Pancreas (tissue), 10 donors: ENCODE results near the gene PCF11. TPM values are rescaled to one million over a fixed set of nuclear protein-coding genes. Genes with fewer than 3 reads are reported as not detected.

Experiments
- ATAC-seq, 4 donors: fragments of 200-7000 bp; cut with Tn5 transposase; one replicate each; pipeline versions ENCODE4 v1.8.0 to v1.9.1; 2020; ENCODE audit warnings: mild to moderate bottlenecking in 4 of 4, moderate library complexity in 4 of 4
- DNase-seq, 6 donors: peaks; one replicate each; pipeline ENCODE4 v3.0.0-alpha.2; 2020
- FAIRE-seq: peaks from 2 replicates; lab custom pipeline; 2012; peaks lifted over from hg19 to GRCh38; lab: Jason Lieb, UNC
- H3K27ac ChIP-seq, 4 donors: fragments of 200-600 bp; sonication (generic); 1 replicate in 3 of 4; 2 replicates in 1 of 4; pipeline versions ENCODE4 v1.5.0 to v1.8.0; 2020
- H3K27me3 ChIP-seq, 4 donors: fragments of 200-600 bp; one replicate each; pipeline ENCODE4 v1.8.0; 2021
- H3K36me3 ChIP-seq, 3 donors: fragments of 200-600 bp; sonication (generic) in 1 of 3; one replicate each; pipeline versions ENCODE4 v1.5.0 to v1.8.0; 2020 to 2021
- H3K4me1 ChIP-seq, 3 donors: fragments of 200-600 bp; one replicate each; pipeline ENCODE4 v1.8.0; 2021
- H3K4me3 ChIP-seq, 4 donors: fragments of 200-600 bp; sonication (generic) in 2 of 4; one replicate each; pipeline versions ENCODE4 v1.5.0 to v1.8.0; 2020 to 2021
- H3K9me3 ChIP-seq, 4 donors: fragments of 200-600 bp; one replicate each; pipeline ENCODE4 v1.8.0; 2021
- WGBS, 2 donors: extraction: QIAGEN DNeasy Blood & Tissue Kit; methylation state at CpG; one replicate each; pipeline ENCODE4 v1.1.7; 2013; 5-methylcytosine and 5-hydroxymethylcytosine counted together
- intact Hi-C, 3 donors: fragments of 100-400 bp; cut with DNase I; formaldehyde crosslinking; loops; one replicate each; pipeline versions ENCODE4 v1.11.1 to v1.14.2; 2022
- polyA plus RNA-seq, 2 donors: library from polyadenylated mRNA; stranded (reverse); fragments of 200-250 nt; gene quantifications; one replicate each; pipeline ENCODE4 v1.2.3, GENCODE V29; 2013
- total RNA-seq, 6 donors: library from RNA; stranded (reverse); fragmentation: NEBNext Ultra II Directional in 4 of 6; extraction: Animal tissue kit (Norgen Biotek cat#: 25700) in 4 of 6; gene quantifications; one replicate each; pipeline versions ENCODE4 v1.2.1 to v1.2.4, GENCODE V29; 2021 to 2023
- TF ChIP-seq, protein P1 (sequence below), 4 donors: fragments of 200-600 bp; sonication (generic) in 3 of 4; IDR thresholded peaks; one replicate each; pipeline versions ENCODE4 v1.5.0 to v1.8.0; 2021; ENCODE audit warnings: antibody characterized with exemption in 4 of 4
- donor health status: healthy with polysubstance abuse.
- donor health status: DM: no; HTN: no; CAD: no; lungs with moderate emphysema.
- donor health status: DM: no; HTN: no; CAD: no.
- donor health status: control.
- donor health status: control.
- donor health status: Bipolar disorder and iron deficiency.
- donor health status: DM: yes; HTN: yes; CAD: no.
- donor health status: DM: no; HTN: no; CAD: no.
- donor health status: DM: no; HTN: no; CAD: no.
- donor health status: DM: yes; HTN: yes; CAD: no.

Gene PCF11, protein sequence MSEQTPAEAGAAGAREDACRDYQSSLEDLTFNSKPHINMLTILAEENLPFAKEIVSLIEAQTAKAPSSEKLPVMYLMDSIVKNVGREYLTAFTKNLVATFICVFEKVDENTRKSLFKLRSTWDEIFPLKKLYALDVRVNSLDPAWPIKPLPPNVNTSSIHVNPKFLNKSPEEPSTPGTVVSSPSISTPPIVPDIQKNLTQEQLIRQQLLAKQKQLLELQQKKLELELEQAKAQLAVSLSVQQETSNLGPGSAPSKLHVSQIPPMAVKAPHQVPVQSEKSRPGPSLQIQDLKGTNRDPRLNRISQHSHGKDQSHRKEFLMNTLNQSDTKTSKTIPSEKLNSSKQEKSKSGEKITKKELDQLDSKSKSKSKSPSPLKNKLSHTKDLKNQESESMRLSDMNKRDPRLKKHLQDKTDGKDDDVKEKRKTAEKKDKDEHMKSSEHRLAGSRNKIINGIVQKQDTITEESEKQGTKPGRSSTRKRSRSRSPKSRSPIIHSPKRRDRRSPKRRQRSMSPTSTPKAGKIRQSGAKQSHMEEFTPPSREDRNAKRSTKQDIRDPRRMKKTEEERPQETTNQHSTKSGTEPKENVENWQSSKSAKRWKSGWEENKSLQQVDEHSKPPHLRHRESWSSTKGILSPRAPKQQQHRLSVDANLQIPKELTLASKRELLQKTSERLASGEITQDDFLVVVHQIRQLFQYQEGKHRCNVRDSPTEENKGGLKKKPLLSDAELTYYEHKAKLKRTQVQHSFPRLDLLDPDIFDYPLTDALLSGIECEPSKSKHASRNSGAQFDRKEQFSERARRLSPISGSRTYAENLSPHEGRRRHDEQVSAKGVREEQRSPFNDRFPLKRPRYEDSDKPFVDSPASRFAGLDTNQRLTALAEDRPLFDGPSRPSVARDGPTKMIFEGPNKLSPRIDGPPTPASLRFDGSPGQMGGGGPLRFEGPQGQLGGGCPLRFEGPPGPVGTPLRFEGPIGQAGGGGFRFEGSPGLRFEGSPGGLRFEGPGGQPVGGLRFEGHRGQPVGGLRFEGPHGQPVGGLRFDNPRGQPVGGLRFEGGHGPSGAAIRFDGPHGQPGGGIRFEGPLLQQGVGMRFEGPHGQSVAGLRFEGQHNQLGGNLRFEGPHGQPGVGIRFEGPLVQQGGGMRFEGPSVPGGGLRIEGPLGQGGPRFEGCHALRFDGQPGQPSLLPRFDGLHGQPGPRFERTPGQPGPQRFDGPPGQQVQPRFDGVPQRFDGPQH (N-terminal part only)
- total RNA-seq (10 to 100 TPM; 18.4 to 34.3 (median 25.3) TPM), polyA plus RNA-seq (10 to 100 TPM; 23.5 to 31.2 TPM)

DNA sequence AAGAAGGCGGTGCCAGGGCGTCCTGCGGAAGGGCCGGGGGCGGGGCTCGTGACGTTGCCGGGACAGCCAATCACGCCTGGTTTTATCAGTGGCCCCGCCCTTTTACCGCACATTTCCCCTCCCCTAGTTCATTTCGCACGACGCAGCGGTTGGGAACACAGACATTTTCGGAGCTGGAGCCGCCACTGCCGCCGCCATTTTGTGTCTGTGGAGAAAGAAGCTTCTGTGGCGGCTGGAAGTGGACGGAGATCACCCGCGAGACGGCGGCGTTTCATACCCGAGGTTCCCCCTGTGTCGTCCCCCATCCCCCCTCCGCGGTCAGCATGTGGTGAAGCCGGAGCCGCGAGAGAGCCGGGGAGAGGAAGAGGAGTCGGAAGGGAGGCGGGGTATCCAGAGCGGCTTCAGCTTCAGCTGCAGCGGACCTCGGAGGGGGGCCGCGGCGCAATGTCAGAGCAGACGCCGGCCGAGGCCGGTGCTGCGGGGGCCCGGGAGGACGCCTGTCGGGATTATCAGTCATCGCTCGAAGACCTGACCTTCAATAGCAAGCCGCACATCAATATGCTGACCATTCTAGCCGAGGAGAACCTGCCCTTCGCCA lies at the start of gene PCF11:
TSS of gene PCF11 (plus strand) at position 136 of the 598 bp plus-strand sequence. CDS start at position 445, 309 bp downstream.
- FAIRE-seq (no peak), ATAC-seq (peak; percentile 8 to 27 (median 14)), DNase-seq (peak in 1 of 6 donors; percentile 96)
- Histone ChIP-seq H3K9me3 (no peaks in the 10 kb centered on the region), H3K27me3 (no peaks in the 10 kb centered on the region), H3K27ac (peak within 1 kb of the TSS; percentile 89 to 100 (median 97)), H3K4me3 (peak within 1 kb of the TSS; percentile 66 to 80 (median 68)), H3K36me3 (no peaks in the 10 kb centered on the region), H3K4me1 (peaks cover 0 to 20% (median 19%) of the 10 kb centered on the region in 3 donors)
- intact Hi-C loops: no loop called here
- WGBS, 2 donors: 0% methylated on average over 50 to 55 of the region's 55 CpGs
- TF ChIP-seq, protein P1, sequence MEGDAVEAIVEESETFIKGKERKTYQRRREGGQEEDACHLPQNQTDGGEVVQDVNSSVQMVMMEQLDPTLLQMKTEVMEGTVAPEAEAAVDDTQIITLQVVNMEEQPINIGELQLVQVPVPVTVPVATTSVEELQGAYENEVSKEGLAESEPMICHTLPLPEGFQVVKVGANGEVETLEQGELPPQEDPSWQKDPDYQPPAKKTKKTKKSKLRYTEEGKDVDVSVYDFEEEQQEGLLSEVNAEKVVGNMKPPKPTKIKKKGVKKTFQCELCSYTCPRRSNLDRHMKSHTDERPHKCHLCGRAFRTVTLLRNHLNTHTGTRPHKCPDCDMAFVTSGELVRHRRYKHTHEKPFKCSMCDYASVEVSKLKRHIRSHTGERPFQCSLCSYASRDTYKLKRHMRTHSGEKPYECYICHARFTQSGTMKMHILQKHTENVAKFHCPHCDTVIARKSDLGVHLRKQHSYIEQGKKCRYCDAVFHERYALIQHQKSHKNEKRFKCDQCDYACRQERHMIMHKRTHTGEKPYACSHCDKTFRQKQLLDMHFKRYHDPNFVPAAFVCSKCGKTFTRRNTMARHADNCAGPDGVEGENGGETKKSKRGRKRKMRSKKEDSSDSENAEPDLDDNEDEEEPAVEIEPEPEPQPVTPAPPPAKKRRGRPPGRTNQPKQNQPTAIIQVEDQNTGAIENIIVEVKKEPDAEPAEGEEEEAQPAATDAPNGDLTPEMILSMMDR (IDR thresholded peaks at IDR 0.05): no peak

GRCh38 chr11:83112886-83113285 lies 44.0 kb upstream of the PCF11 start:
- H3K27me3 ChIP-seq: no peaks in the 10 kb centered on the region
- no peak overlapping the region for H3K4me3 ChIP-seq
- no peak for DNase-seq
- no peak for ATAC-seq
- no peaks in the 10 kb centered on the region for H3K4me1 ChIP-seq
- no peak overlapping the region for H3K27ac ChIP-seq
- FAIRE-seq: no peak
- TF ChIP-seq, protein P1 (IDR thresholded peaks at IDR 0.05): no peak
- WGBS, 2 donors: 76 to 87% methylated on average over 2 of the region's 2 CpGs
- H3K36me3 ChIP-seq: no peaks in the 10 kb centered on the region
- no peaks in the 10 kb centered on the region for H3K9me3 ChIP-seq
- intact Hi-C loops: no loop called here

DNA sequence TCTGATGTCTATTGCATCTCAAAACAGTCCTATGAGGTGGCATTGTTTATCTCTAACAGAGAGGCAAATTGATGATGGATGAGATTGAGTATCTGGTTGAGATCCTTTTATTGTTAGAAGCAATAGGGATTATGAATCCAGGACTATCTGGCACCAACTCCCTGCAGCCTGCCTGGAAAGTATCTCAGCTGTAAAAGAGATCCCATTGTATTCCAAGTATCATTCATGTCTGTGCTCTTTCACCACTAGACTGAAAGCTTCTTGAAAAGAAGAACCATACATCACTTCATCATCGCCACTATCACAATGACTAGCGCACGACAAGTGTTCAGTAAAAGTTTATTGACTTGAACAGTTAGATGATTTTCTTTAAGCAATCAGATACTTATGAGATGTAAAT lies 41.9 kb upstream of the PCF11 start:
- Histone ChIP-seq H3K27ac (no peak overlapping the region), H3K4me3 (no peak overlapping the region), H3K9me3 (no peaks in the 10 kb centered on the region), H3K27me3 (no peaks in the 10 kb centered on the region), H3K36me3 (no peaks in the 10 kb centered on the region), H3K4me1 (no peaks in the 10 kb centered on the region)
- intact Hi-C loops: no loop called here
- FAIRE-seq (no peak), DNase-seq (no peak), ATAC-seq (no peak)
- TF ChIP-seq, protein P1 (IDR thresholded peaks at IDR 0.05): no peak
- WGBS, 2 donors: 93 to 97% methylated on average over 3 of the region's 3 CpGs

DNA sequence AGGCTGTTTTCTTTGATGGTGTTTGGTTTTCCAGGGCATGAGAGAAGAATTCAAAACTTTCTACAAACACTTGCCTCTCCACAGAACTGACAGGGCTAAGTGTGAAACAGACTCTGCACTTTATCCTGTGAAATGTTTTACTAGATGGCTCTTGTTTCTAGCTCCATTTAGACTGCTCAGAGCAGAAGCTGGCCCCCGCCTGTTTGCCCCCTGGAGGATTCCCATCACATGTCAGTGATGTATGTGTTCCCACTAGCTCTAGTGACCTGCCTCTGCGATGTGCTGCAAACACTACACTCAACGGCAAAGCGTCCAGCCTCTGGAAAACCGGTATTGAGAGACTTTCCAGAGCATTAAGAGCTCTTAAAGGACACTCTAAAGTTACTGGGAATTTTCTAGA lies 41.4 kb upstream of the PCF11 start:
- 77 to 78% methylated on average over 5 of the region's 5 CpGs for WGBS, 2 donors
- Histone ChIP-seq H3K27ac (no peak overlapping the region), H3K4me3 (no peak overlapping the region), H3K9me3 (no peaks in the 10 kb centered on the region), H3K4me1 (no peaks in the 10 kb centered on the region), H3K36me3 (no peaks in the 10 kb centered on the region), H3K27me3 (no peaks in the 10 kb centered on the region)
- intact Hi-C loops: no loop called here
- DNase-seq (no peak), FAIRE-seq (no peak), ATAC-seq (peak in 1 of 4 donors; percentile 33)
- TF ChIP-seq, protein P1 (IDR thresholded peaks at IDR 0.05): no peak
